HepG2 (cell line): ENCODE results near the gene HTRA2. TPM values are rescaled to one million over a fixed set of nuclear protein-coding genes. Genes with fewer than 3 reads are reported as not detected.
A peak's percentile ranks its signal among the peaks of the same experiment; 100 is the strongest.

ENCODE experiments used
- FOXJ3 ChIP-seq: sonication (generic); formaldehyde crosslinking; IDR thresholded peaks from 2 replicates; pipeline ENCODE4 v1.4.0; 2020; ENCODE audit warnings: missing genetic modification reagents, mild to moderate bottlenecking, borderline replicate concordance
- HNF1A ChIP-seq, 2 experiments: sonication (generic) in 1 of 2; formaldehyde crosslinking in 1 of 2; IDR thresholded peaks; 2 replicates each; pipeline versions ENCODE4 v1.4.0 to v1.6.1; 2016 to 2020; ENCODE audit warnings: borderline replicate concordance in 1 of 2, low read depth in 1 of 2, mild to moderate bottlenecking in 1 of 2, missing genetic modification reagents in 1 of 2
- MED1 ChIP-seq: sonication (generic); formaldehyde crosslinking; IDR thresholded peaks from 2 replicates; pipeline ENCODE4 v1.4.0; 2020; ENCODE audit warnings: missing genetic modification reagents
- MEF2D ChIP-seq: sonication (generic); formaldehyde crosslinking; IDR thresholded peaks from 2 replicates; pipeline ENCODE4 v1.5.1; 2020; ENCODE audit warnings: mild to moderate bottlenecking, missing genetic modification reagents
- MIER3 ChIP-seq: IDR thresholded peaks from 2 replicates; pipeline ENCODE4 v1.6.1; 2016; ENCODE audit warnings: missing compliant biosample characterization, borderline replicate concordance
- MNT ChIP-seq: fragments of 450-650 bp; IDR thresholded peaks from 2 replicates; pipeline ENCODE4 v1.6.1; 2016
- NKX3-1 ChIP-seq: sonication (generic); formaldehyde crosslinking; IDR thresholded peaks from 2 replicates; pipeline ENCODE4 v1.5.0; 2020; ENCODE audit warnings: missing genetic modification reagents
- RORA ChIP-seq: sonication (generic); formaldehyde crosslinking; IDR thresholded peaks from 2 replicates; pipeline ENCODE4 v1.5.0; 2020; ENCODE audit warnings: mild to moderate bottlenecking, missing genetic modification reagents, moderate library complexity
- SIX4 ChIP-seq: sonication (generic); formaldehyde crosslinking; IDR thresholded peaks from 2 replicates; pipeline ENCODE4 v1.4.0; 2020; ENCODE audit warnings: missing genetic modification reagents
- STAT5B ChIP-seq: sonication (generic); formaldehyde crosslinking; IDR thresholded peaks from 2 replicates; pipeline ENCODE4 v1.4.0; 2020; ENCODE audit warnings: missing genetic modification reagents
- STAT6 ChIP-seq: sonication (generic); formaldehyde crosslinking; IDR thresholded peaks from 2 replicates; pipeline ENCODE4 v1.4.0; 2020; ENCODE audit warnings: missing genetic modification reagents, mild to moderate bottlenecking, borderline replicate concordance
- TGIF2 ChIP-seq: IDR thresholded peaks from 2 replicates; pipeline ENCODE4 v1.6.1; 2016; ENCODE audit warnings: control low read depth, missing compliant biosample characterization
- ZFP36 ChIP-seq: fragments of 150-350 bp; IDR thresholded peaks from 2 replicates; pipeline ENCODE4 v1.6.1; 2018; ENCODE audit warnings: borderline replicate concordance, low read length, low read depth; ENCODE audit not compliant: partially characterized antibody
- ZFP36L2 ChIP-seq: sonication (generic); formaldehyde crosslinking; IDR thresholded peaks from 2 replicates; pipeline ENCODE4 v1.4.0; 2020; ENCODE audit warnings: missing genetic modification reagents
- ZNF124 ChIP-seq: sonication (generic); formaldehyde crosslinking; IDR thresholded peaks from 2 replicates; pipeline ENCODE4 v1.4.0; 2020; ENCODE audit warnings: missing genetic modification reagents
- ZNF253 ChIP-seq: sonication (generic); formaldehyde crosslinking; IDR thresholded peaks from 2 replicates; pipeline ENCODE4 v1.8.0; 2022; ENCODE audit warnings: mild to moderate bottlenecking, missing genetic modification reagents, borderline replicate concordance
- ZNF274 ChIP-seq: sonication (generic); formaldehyde crosslinking; IDR thresholded peaks from 2 replicates; pipeline ENCODE4 v1.5.1; 2020; ENCODE audit warnings: mild to moderate bottlenecking, missing genetic modification reagents
- ZNF382 ChIP-seq: sonication (generic); formaldehyde crosslinking; IDR thresholded peaks from 2 replicates; pipeline ENCODE4 v1.5.0; 2020; ENCODE audit warnings: missing genetic modification reagents, mild to moderate bottlenecking, borderline replicate concordance
- ZNF570 ChIP-seq: sonication (generic); formaldehyde crosslinking; IDR thresholded peaks from 2 replicates; pipeline ENCODE4 v1.4.0; 2020; ENCODE audit warnings: mild to moderate bottlenecking, missing genetic modification reagents, borderline replicate concordance
- ZNF644 ChIP-seq: IDR thresholded peaks from 2 replicates; pipeline ENCODE4 v1.6.1; 2016; ENCODE audit warnings: low read depth
- ZNF790 ChIP-seq: sonication (generic); formaldehyde crosslinking; IDR thresholded peaks from 2 replicates; pipeline ENCODE4 v1.8.0; 2022; ENCODE audit warnings: missing genetic modification reagents, mild to moderate bottlenecking, borderline replicate concordance
- ZNF839 ChIP-seq: sonication (generic); formaldehyde crosslinking; IDR thresholded peaks from 2 replicates; pipeline ENCODE4 v1.4.0; 2020; ENCODE audit warnings: missing genetic modification reagents, mild to moderate bottlenecking, borderline replicate concordance
- polyA plus RNA-seq, 8 experiments: library from polyadenylated mRNA; depleted of rRNA in 3 of 8; stranded (reverse) in 7 of 8; unstranded in 1 of 8; fragments of >200 nt; fragmentation: Illumina TruSeq in 4 of 8; extraction: Trizol in 4 of 8; gene quantifications; 2 replicates each; pipeline versions ENCODE4 v1.2.1 to v1.2.3, GENCODE V29; 2011 to 2016; ENCODE audit warnings: low read depth in 4 of 8, missing spikeins in 1 of 8, mixed read lengths in 1 of 8; ENCODE audit not compliant: insufficient read depth in 1 of 8
- total RNA-seq, 5 experiments: library from RNA; depleted of rRNA; stranded (reverse); fragments of >200 nt; fragmentation: Illumina TruSeq; extraction: Trizol; gene quantifications; 2 replicates each; pipeline ENCODE4 v1.2.3, GENCODE V29; 2016; ENCODE audit warnings: low read depth in 1 of 5

Gene HTRA2
- total and polyA plus RNA-seq, 2 of the 13 experiments (the other 11 are each of a cell fraction or from before 2014, with no cell fraction given) = 47.7 to 50.3 TPM

- TF ChIP-seq STAT6 (CRISPR knock-in tag) (peak; percentile 49; the same call in 1 of the 2 replicates), FOXJ3 (no peak), ZNF274 (CRISPR knock-in tag) (no peak), TGIF2 (peak; percentile 44; the same call in 1 of the 2 replicates), ZNF382 (CRISPR knock-in tag) (no peak), ZNF253 (CRISPR knock-in tag) (no peak), ZNF790 (no peak), HNF1A (IDR thresholded peaks at IDR 0.05; ENCODE audit: low read depth) (no peak), HNF1A (CRISPR knock-in tag; IDR thresholded peaks at IDR 0.05; ENCODE audit: borderline replicate concordance) (no peak), MNT (no peak), ZNF839 (CRISPR knock-in tag) (0 out of 2 replicates have a peak, but pooled peaks have one; percentile 36), SIX4 (CRISPR knock-in tag) (no peak), ZNF570 (CRISPR knock-in tag) (no peak), RORA (CRISPR knock-in tag) (no peak), NKX3-1 (CRISPR knock-in tag) (no peak), MIER3 (CRISPR knock-in tag) (peak; percentile 21; the same call in 1 of the 2 replicates), ZNF124 (CRISPR knock-in tag) (no peak; the same call in 1 of the 2 replicates), ZFP36 (no peak), MED1 (CRISPR knock-in tag) (no peak), ZFP36L2 (CRISPR knock-in tag) (no peak), MEF2D (CRISPR knock-in tag) (no peak), ZNF644 (CRISPR knock-in tag) (no peak), STAT5B (CRISPR knock-in tag) (no peak)
Measured at GRCh38 chr2:74512744-74513604, 16.8 kb upstream of the HTRA2 start (continued).
